H1 (cell line): ENCODE measurements around the gene UPB1. TPM values are rescaled to one million over a fixed set of nuclear protein-coding genes. Genes with fewer than 3 reads are reported as not detected.

Experiments
- CTCF ChIA-PET: fragments of 300-600 bp; sonication (Branson Sonifier 250); formaldehyde crosslinking; loops from one replicate; lab custom pipeline; 2021; ENCODE audit not compliant: partially characterized antibody; lab: Charles Lee
- POLR2A ChIA-PET: fragments of 300-600 bp; sonication (Branson Sonifier 250); formaldehyde crosslinking; loops from one replicate; lab custom pipeline; 2021; ENCODE audit warnings: inconsistent platforms; ENCODE audit not compliant: partially characterized antibody; lab: Charles Lee
- DNase-seq, 2 experiments: peaks; one replicate each; pipeline versions ENCODE4 v3.0.0 to v3.0.0-alpha.2; 2010 to 2022; ENCODE audit warnings: low spot score in 2 of 2, low read depth in 1 of 2, mixed read lengths in 1 of 2
- FAIRE-seq: peaks from 2 replicates; lab custom pipeline; 2011; peaks lifted over from hg19 to GRCh38; lab: Jason Lieb, UNC
- H2AFZ ChIP-seq: 2 replicates; pipeline ENCODE4 v1.8.1; 2012; ENCODE audit warnings: low read length, inconsistent platforms
- H2AK5ac ChIP-seq: 2 replicates; pipeline ENCODE4 v1.6.1; 2013; ENCODE audit warnings: low read depth, low read length
- H2BK120ac ChIP-seq: replicated peaks from 2 replicates; pipeline ENCODE3; 2013; ENCODE audit warnings: low read depth, low read length, inconsistent platforms
- H2BK12ac ChIP-seq: 2 replicates; pipeline ENCODE4 v1.6.1; 2013; ENCODE audit warnings: low read depth, low read length
- H2BK15ac ChIP-seq: 2 replicates; pipeline ENCODE4 v1.6.1; 2013; ENCODE audit warnings: low read length
- H2BK20ac ChIP-seq: 2 replicates; pipeline ENCODE4 v1.6.1; 2013; ENCODE audit warnings: low read length
- H2BK5ac ChIP-seq: 2 replicates; pipeline ENCODE4 v1.6.1; 2013; ENCODE audit warnings: low read depth, low read length
- H3K14ac ChIP-seq: 2 replicates; pipeline ENCODE4 v1.6.1; 2013; ENCODE audit warnings: inconsistent platforms; ENCODE audit not compliant: insufficient read length
- H3K18ac ChIP-seq: 2 replicates; pipeline ENCODE4 v1.6.1; 2013; ENCODE audit warnings: low read length; ENCODE audit errors: extremely low read depth
- H3K23ac ChIP-seq: 2 replicates; pipeline ENCODE4 v1.6.1; 2013; ENCODE audit warnings: inconsistent platforms; ENCODE audit not compliant: insufficient read length
- H3K23me2 ChIP-seq: 2 replicates; pipeline ENCODE4 v1.6.1; 2013; ENCODE audit warnings: low read depth, low read length
- H3K27ac ChIP-seq: 2 replicates; pipeline ENCODE4 v1.6.1; 2011; ENCODE audit warnings: low read depth, low read length, inconsistent platforms
- H3K27me3 ChIP-seq, 4 experiments: replicated peaks in 1 of 4; 1 replicate in 1 of 4; 2 replicates in 3 of 4; pipeline versions ENCODE4 v1.6.1 to v1.8.1; 2011 to 2013; ENCODE audit warnings: low read length in 3 of 4, mild to moderate bottlenecking in 3 of 4, inconsistent platforms in 2 of 4, mixed read lengths in 2 of 4, moderate library complexity in 1 of 4; ENCODE audit not compliant: control insufficient read depth in 3 of 4, insufficient read depth in 3 of 4; ENCODE audit errors: extremely low read depth in 1 of 4
- H3K36me3 ChIP-seq, 4 experiments: 2 replicates each; pipeline versions ENCODE4 v1.6.1 to v1.8.1; 2011 to 2013; ENCODE audit warnings: mild to moderate bottlenecking in 4 of 4, low read length in 3 of 4, moderate library complexity in 2 of 4, control low read depth in 1 of 4, inconsistent platforms in 1 of 4; ENCODE audit not compliant: insufficient read depth in 4 of 4, control insufficient read depth in 2 of 4
- H3K4ac ChIP-seq: replicated peaks from 2 replicates; pipeline ENCODE3; 2013; ENCODE audit warnings: low read length, low read depth, mixed read lengths, inconsistent platforms; ENCODE audit not compliant: insufficient read length
- H3K4me1 ChIP-seq, 4 experiments: replicated peaks in 1 of 4; 1 replicate in 1 of 4; 2 replicates in 3 of 4; pipeline versions ENCODE4 v1.6.1 to v1.8.1; 2011 to 2013; ENCODE audit warnings: low read length in 3 of 4, inconsistent platforms in 2 of 4, mixed read lengths in 1 of 4; ENCODE audit not compliant: insufficient read depth in 4 of 4, control insufficient read depth in 3 of 4
- H3K4me2 ChIP-seq, 2 experiments: 2 replicates each; pipeline versions ENCODE4 v1.6.1 to v1.8.1; 2011 to 2013; ENCODE audit warnings: low read depth in 2 of 2, low read length in 2 of 2, control low read depth in 1 of 2, inconsistent platforms in 1 of 2, mild to moderate bottlenecking in 1 of 2; ENCODE audit not compliant: insufficient read depth in 1 of 2
- H3K4me3 ChIP-seq, 4 experiments: fragments of 200-600, 300-600 bp in 1 of 4; sonication (generic), shearing (Covaris generic), sonication (Bioruptor Twin) in 1 of 4; 2 replicates each; pipeline versions ENCODE4 v1.5.1 to v1.8.1; 2011 to 2016; ENCODE audit warnings: low read length in 4 of 4, low read depth in 3 of 4, control low read depth in 2 of 4, inconsistent platforms in 2 of 4, mild to moderate bottlenecking in 2 of 4, mixed read lengths in 1 of 4, moderate library complexity in 1 of 4; ENCODE audit not compliant: insufficient read depth in 2 of 4; ENCODE audit errors: extremely low read depth in 1 of 4
- H3K56ac ChIP-seq: replicated peaks from 2 replicates; pipeline ENCODE3; 2013; ENCODE audit warnings: low read depth, mild to moderate bottlenecking, mixed read lengths, low read length, inconsistent platforms; ENCODE audit not compliant: insufficient read length
- H3K79me1 ChIP-seq: 2 replicates; pipeline ENCODE4 v1.6.1; 2013; ENCODE audit warnings: low read depth, low read length, control low read depth
- H3K79me2 ChIP-seq, 2 experiments: 2 replicates each; pipeline versions ENCODE4 v1.6.1 to v1.8.1; 2012 to 2013; ENCODE audit warnings: low read length in 2 of 2, mild to moderate bottlenecking in 2 of 2, inconsistent platforms in 1 of 2; ENCODE audit not compliant: insufficient read depth in 2 of 2, control insufficient read depth in 1 of 2
- H3K9ac ChIP-seq, 4 experiments: replicated peaks in 1 of 4; 1 replicate in 1 of 4; 2 replicates in 3 of 4; pipeline versions ENCODE4 v1.6.1 to v1.8.1; 2011 to 2013; ENCODE audit warnings: low read depth in 3 of 4, low read length in 3 of 4, control low read depth in 2 of 4, mild to moderate bottlenecking in 2 of 4, moderate library complexity in 2 of 4, inconsistent platforms in 1 of 4; ENCODE audit errors: extremely low read depth in 1 of 4
- H3K9me3 ChIP-seq, 2 experiments: 2 replicates each; pipeline versions ENCODE4 v1.6.1 to v1.8.1; 2012 to 2013; ENCODE audit warnings: mild to moderate bottlenecking in 2 of 2, moderate library complexity in 2 of 2, control low read depth in 1 of 2, inconsistent platforms in 1 of 2, low read depth in 1 of 2, low read length in 1 of 2, mixed read lengths in 1 of 2; ENCODE audit not compliant: insufficient read depth in 2 of 2
- H4K20me1 ChIP-seq, 2 experiments: replicated peaks in 1 of 2; 2 replicates each; pipeline versions ENCODE3 to v1.8.1; 2011 to 2013; ENCODE audit warnings: inconsistent platforms in 2 of 2, low read length in 2 of 2, mild to moderate bottlenecking in 1 of 2; ENCODE audit not compliant: insufficient read depth in 2 of 2, control insufficient read depth in 1 of 2
- H4K5ac ChIP-seq: 2 replicates; pipeline ENCODE4 v1.6.1; 2013; ENCODE audit warnings: low read length, low read depth, mixed read lengths, inconsistent platforms; ENCODE audit not compliant: insufficient read length
- H4K8ac ChIP-seq: 2 replicates; pipeline ENCODE4 v1.8.0; 2013; ENCODE audit warnings: mild to moderate bottlenecking, moderate library complexity, low read length, inconsistent platforms; ENCODE audit not compliant: insufficient read depth; ENCODE audit errors: extremely low read depth
- H4K91ac ChIP-seq: replicated peaks from 2 replicates; pipeline ENCODE3; 2013; ENCODE audit warnings: low read length, mixed read lengths, inconsistent platforms; ENCODE audit not compliant: insufficient read length
- BRCA1 ChIP-seq: IDR thresholded peaks from 2 replicates; pipeline ENCODE4 v1.6.1; 2012; ENCODE audit warnings: low read depth, low read length, improper control_type of control experiment
- CEBPB ChIP-seq: IDR thresholded peaks from 2 replicates; pipeline ENCODE4 v1.6.1; 2012; ENCODE audit warnings: low read depth, low read length
- CHD1 ChIP-seq: IDR thresholded peaks from 2 replicates; pipeline ENCODE4 v1.6.1; 2012; ENCODE audit warnings: low read depth, low read length, improper control_type of control experiment
- CHD2 ChIP-seq: IDR thresholded peaks from 2 replicates; pipeline ENCODE4 v1.6.1; 2012; ENCODE audit warnings: low read length, improper control_type of control experiment
- CREB1 ChIP-seq: IDR thresholded peaks from 2 replicates; pipeline ENCODE4 v1.6.1; 2012; ENCODE audit warnings: inconsistent platforms
- E2F6 ChIP-seq: IDR thresholded peaks from 2 replicates; pipeline ENCODE4 v1.6.1; 2012; ENCODE audit warnings: inconsistent platforms
- POLR2AphosphoS5 ChIP-seq: IDR thresholded peaks from 2 replicates; pipeline ENCODE4 v1.6.1; 2011; ENCODE audit warnings: low read depth, low read length
- RBBP5 ChIP-seq: IDR thresholded peaks from 2 replicates; pipeline ENCODE4 v1.7.1; 2012; ENCODE audit warnings: low read depth, mild to moderate bottlenecking, inconsistent platforms, low read length, moderate library complexity, borderline replicate concordance
- SIN3A ChIP-seq, 2 experiments: IDR thresholded peaks in 1 of 2; conservative IDR thresholded peaks in 1 of 2; 2 replicates each; pipeline ENCODE4 v1.6.1; 2011 to 2012; ENCODE audit warnings: low read length in 2 of 2, improper control_type of control experiment in 1 of 2, low read depth in 1 of 2, mild to moderate bottlenecking in 1 of 2
- SIX5 ChIP-seq: IDR thresholded peaks from 2 replicates; pipeline ENCODE4 v1.6.1; 2011; ENCODE audit warnings: mild to moderate bottlenecking, low read depth, low read length
- TBP ChIP-seq: IDR thresholded peaks from 2 replicates; pipeline ENCODE4 v1.6.1; 2011; ENCODE audit warnings: low read depth, low read length, improper control_type of control experiment
- WGBS, 2 experiments: shearing (Covaris generic) in 1 of 2; methylation state at CpG; one replicate each; pipeline versions ENCODE4 v1.1.6 to v1.1.7; 2013 to 2015; ENCODE audit warnings: low lambda C conversion rate in 2 of 2, mixed read lengths in 2 of 2, inconsistent platforms in 1 of 2, low coverage in 1 of 2, missing lambda C conversion rate in 1 of 2; ENCODE audit not compliant: insufficient replicate concordance in 2 of 2, insufficient coverage in 1 of 2, insufficient read length in 1 of 2; ENCODE audit errors: extremely low coverage in 1 of 2, missing lambda C conversion rate in 1 of 2; 5-methylcytosine and 5-hydroxymethylcytosine counted together
- polyA plus RNA-seq, 7 experiments: library from polyadenylated mRNA; depleted of rRNA in 3 of 7; stranded (reverse) in 5 of 7; unstranded in 2 of 7; fragments of >200 nt in 5 of 7; fragments of 200-250 nt in 2 of 7; gene quantifications; 1 replicate in 5 of 7; 2 replicates in 1 of 7; 4 replicates in 1 of 7; pipeline versions ENCODE4 v1.2.1 to v1.2.3, GENCODE V29; 2011 to 2013; ENCODE audit warnings: missing spikeins in 2 of 7, mixed read lengths in 2 of 7
- total RNA-seq: library from RNA; stranded (reverse); fragmentation: NEBNext Ultra II Directional; extraction: Animal tissue kit (Norgen Biotek cat#: 25700); gene quantifications from 2 replicates; pipeline ENCODE4 v1.2.1, GENCODE V29; 2021

UPB1 gene
- total and polyA plus RNA-seq, 2 of the 8 experiments (the other 6 are each of a cell fraction or from before 2014, with no cell fraction given), result 0.09 TPM; not detected in 1

- 13% methylated on average over 21 of the region's 21 CpGs; no CpG with 5 or more reads in 1 of the 2 experiments for WGBS, 2 experiments
Measured at GRCh38 chr22:24494167-24494527, 985 bp upstream of the UPB1 start.

More at GRCh38 chr22:24494167-24494527, 985 bp upstream of the UPB1 start:
- Histone ChIP-seq H3K79me2 (no peaks in the 10 kb centered on the region), H4K8ac (peak overlapping the region; percentile 81), H3K27ac (no peak overlapping the region), H4K91ac (no peak overlapping the region), H3K36me3 (peaks cover 0 to 5% (median 0%) of the 10 kb centered on the region in 4 experiments; a peak in 2 of 8 replicates), H4K5ac (peak overlapping the region; percentile 21), H3K9me3 (peaks cover 3 to 10% of the 10 kb centered on the region in 2 experiments; a peak in 3 of 4 replicates), H2AK5ac (no peak overlapping the region), H3K23me2 (peaks cover 6% of the 10 kb centered on the region; the same call in 1 of the 2 replicates), H3K23ac (no peak overlapping the region), H4K20me1 (no peaks in the 10 kb centered on the region), H3K14ac (no peak overlapping the region), H2BK20ac (no peak overlapping the region), H2AFZ (peak overlapping the region; percentile 79; the same call in 1 of the 2 replicates), H3K4me1 (peaks cover 0 to 7% (median 2%) of the 10 kb centered on the region in 4 experiments; a peak in 4 of 7 replicates), H2BK5ac (no peak overlapping the region), H3K4ac (no peak overlapping the region), H3K79me1 (no peaks in the 10 kb centered on the region), H3K9ac (no peak overlapping the region), H3K4me2 (peak overlapping the region; percentile 80 to 86), H2BK15ac (no peak overlapping the region), H3K56ac (no peak overlapping the region), H3K18ac (0 out of 2 replicates have a peak overlapping the region, but pooled peaks have one; percentile 24), H2BK120ac (no peak overlapping the region), H2BK12ac (no peak overlapping the region), H3K4me3 (peak overlapping the region; percentile 28 to 57 (median 52)), H3K27me3 (peaks cover 20 to 36% (median 30%) of the 10 kb centered on the region in 4 experiments)
- ChIA-PET POLR2A (no interaction called here), CTCF (interaction anchor here (0.5 to 1.1 kb wide), 3 partner anchors 8 to 782 kb away, joined by 3 read pairs; no protein-coding TSS in a partner anchor)
- TF ChIP-seq CREB1 (no peak), CHD1 (no peak), SIX5 (no peak), BRCA1 (no peak), E2F6 (no peak), CHD2 (no peak), RBBP5 (no peak), POLR2AphosphoS5 (no peak), SIN3A (conservative IDR thresholded peaks at IDR 0.05 in 1 of 2, IDR thresholded peaks at IDR 0.05 in 1 of 2; ENCODE audit: low read depth in 1 of 2, low read length in 2 of 2) (no peak), TBP (no peak), CEBPB (no peak)
- DNase-seq (no peak), FAIRE-seq (no peak)
